ENCODE data around the gene EHMT1. TPM values are rescaled to one million over a fixed set of nuclear protein-coding genes. Genes with fewer than 3 reads are reported as not detected.

The EHMT1 gene
- total and polyA plus RNA-seq, 2 experiments from 2014 or later = 162 to 177 TPM

DNA sequence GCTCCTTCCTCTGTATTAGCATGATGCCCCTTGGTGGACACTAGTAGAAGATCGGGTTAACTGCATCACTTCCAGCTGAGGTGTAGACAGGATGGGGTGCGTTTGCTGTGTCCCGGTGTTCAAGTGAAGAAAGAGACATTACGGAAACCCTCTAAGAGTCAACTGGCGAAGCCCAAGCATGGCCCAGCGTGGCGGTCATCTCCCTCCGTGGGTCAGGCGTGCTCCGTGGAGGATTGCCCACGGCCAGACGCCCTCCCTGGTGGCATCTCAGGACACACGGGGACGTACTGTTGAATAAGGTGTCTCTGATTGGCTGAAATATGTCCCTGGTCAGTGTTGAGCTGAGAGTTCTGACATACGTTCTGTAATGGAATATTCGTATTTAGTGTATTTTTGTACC lies 139.3 kb downstream of the EHMT1 start:
- ATAC-seq = no peak
- H3K9me2 ChIP-seq (ENCODE audit: insufficient read depth) = no peaks in the 10 kb centered on the region
- no peak overlapping the region for H2AFZ ChIP-seq
- no peaks in the 10 kb centered on the region for H3K9me3 Mint-ChIP-seq
- peaks cover 2% of the 10 kb centered on the region for H3K27me3 Mint-ChIP-seq (ENCODE audit: insufficient read depth, low read depth, poor library complexity)
- TF ChIP-seq ZNF114 (CRISPR knock-in tag; IDR thresholded peaks at IDR 0.05) = no peak
- TF ChIP-seq, protein P1, sequence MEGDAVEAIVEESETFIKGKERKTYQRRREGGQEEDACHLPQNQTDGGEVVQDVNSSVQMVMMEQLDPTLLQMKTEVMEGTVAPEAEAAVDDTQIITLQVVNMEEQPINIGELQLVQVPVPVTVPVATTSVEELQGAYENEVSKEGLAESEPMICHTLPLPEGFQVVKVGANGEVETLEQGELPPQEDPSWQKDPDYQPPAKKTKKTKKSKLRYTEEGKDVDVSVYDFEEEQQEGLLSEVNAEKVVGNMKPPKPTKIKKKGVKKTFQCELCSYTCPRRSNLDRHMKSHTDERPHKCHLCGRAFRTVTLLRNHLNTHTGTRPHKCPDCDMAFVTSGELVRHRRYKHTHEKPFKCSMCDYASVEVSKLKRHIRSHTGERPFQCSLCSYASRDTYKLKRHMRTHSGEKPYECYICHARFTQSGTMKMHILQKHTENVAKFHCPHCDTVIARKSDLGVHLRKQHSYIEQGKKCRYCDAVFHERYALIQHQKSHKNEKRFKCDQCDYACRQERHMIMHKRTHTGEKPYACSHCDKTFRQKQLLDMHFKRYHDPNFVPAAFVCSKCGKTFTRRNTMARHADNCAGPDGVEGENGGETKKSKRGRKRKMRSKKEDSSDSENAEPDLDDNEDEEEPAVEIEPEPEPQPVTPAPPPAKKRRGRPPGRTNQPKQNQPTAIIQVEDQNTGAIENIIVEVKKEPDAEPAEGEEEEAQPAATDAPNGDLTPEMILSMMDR (conservative IDR thresholded peaks at IDR 0.05; ENCODE audit: low read depth in 2 of 2) = peak in 1 of 2 experiments; percentile 3; a peak in 1 of 4 replicates
- no peak overlapping the region for H3K27ac ChIP-seq (ENCODE audit: low read depth)
- peaks cover 86% of the 10 kb centered on the region for H3K36me3 Mint-ChIP-seq (ENCODE audit: low read depth)
- H3K27ac Mint-ChIP-seq = peak overlapping the region; percentile 63; the same call in 1 of the 2 replicates
- no peaks in the 10 kb centered on the region for H3K27me3 ChIP-seq (ENCODE audit: insufficient read depth)
- H3K4me3 Mint-ChIP-seq = no peak overlapping the region
- peaks cover 17% of the 10 kb centered on the region for H3K36me3 ChIP-seq (ENCODE audit: insufficient read depth)
- H4K20me1 ChIP-seq (replicated peaks; ENCODE audit: insufficient read depth) = peaks cover 12% of the 10 kb centered on the region
- peaks cover 48% of the 10 kb centered on the region for H3K79me2 ChIP-seq (replicated peaks; ENCODE audit: insufficient read depth)
- no peak overlapping the region for H3K4me3 ChIP-seq
- H3K4me1 ChIP-seq (ENCODE audit: insufficient read depth) = no peaks in the 10 kb centered on the region
- no peak for DNase-seq (ENCODE audit: low spot score)
- no peak overlapping the region for H3K4me2 ChIP-seq
- H3F3A ChIP-seq (replicated peaks; ENCODE audit: low read depth) = 0 out of 2 replicates have a peak, but pooled peaks cover 3% of the 10 kb centered on the region
- peaks cover 15% of the 10 kb centered on the region for H3K4me1 Mint-ChIP-seq

GRCh38 chr9:137759117-137759516 lies 140.3 kb downstream of the EHMT1 start:
- H3K36me3 ChIP-seq (ENCODE audit: insufficient read depth) = peaks cover 23% of the 10 kb centered on the region
- H4K20me1 ChIP-seq (replicated peaks; ENCODE audit: insufficient read depth) = peaks cover 12% of the 10 kb centered on the region
- H3K27me3 ChIP-seq (ENCODE audit: insufficient read depth) = no peaks in the 10 kb centered on the region
- no peak overlapping the region for H3K4me3 ChIP-seq
- H3K9me3 Mint-ChIP-seq = no peaks in the 10 kb centered on the region
- ATAC-seq (no peak), DNase-seq (ENCODE audit: low spot score) (no peak)
- H3K27ac ChIP-seq (ENCODE audit: low read depth) = no peak overlapping the region
- H3K27me3 Mint-ChIP-seq (ENCODE audit: insufficient read depth, low read depth, poor library complexity) = peaks cover 5% of the 10 kb centered on the region
- H3K4me1 Mint-ChIP-seq = peaks cover 15% of the 10 kb centered on the region
- H2AFZ ChIP-seq = no peak overlapping the region
- H3K4me1 ChIP-seq (ENCODE audit: insufficient read depth) = no peaks in the 10 kb centered on the region
- H3K27ac Mint-ChIP-seq = no peak overlapping the region
- H3K79me2 ChIP-seq (replicated peaks; ENCODE audit: insufficient read depth) = peaks cover 48% of the 10 kb centered on the region
- H3K9me2 ChIP-seq (ENCODE audit: insufficient read depth) = no peaks in the 10 kb centered on the region
- H3F3A ChIP-seq (replicated peaks; ENCODE audit: low read depth) = 0 out of 2 replicates have a peak, but pooled peaks cover 3% of the 10 kb centered on the region
- no peak overlapping the region for H3K4me3 Mint-ChIP-seq
- H3K4me2 ChIP-seq = no peak overlapping the region
- H3K36me3 Mint-ChIP-seq (ENCODE audit: low read depth) = peaks cover 83% of the 10 kb centered on the region
- TF ChIP-seq ZNF331 (CRISPR knock-in tag; IDR thresholded peaks at IDR 0.05; ENCODE audit: low read depth) (no peak), JUNB (IDR thresholded peaks at IDR 0.05; ENCODE audit: unreplicated experiment) (no peak), EZH2 (IDR thresholded peaks at IDR 0.05; ENCODE audit: low read depth, unreplicated experiment) (no peak), NANOG (IDR thresholded peaks at IDR 0.05; ENCODE audit: borderline replicate concordance) (no peak), CREB1 (CRISPR knock-in tag; IDR thresholded peaks at IDR 0.05; ENCODE audit: low read depth) (no peak), EZH2phosphoT487 (IDR thresholded peaks at IDR 0.05; ENCODE audit: unreplicated experiment) (no peak), ZNF114 (CRISPR knock-in tag; IDR thresholded peaks at IDR 0.05) (no peak), POLR2AphosphoS5 (IDR thresholded peaks at IDR 0.05; ENCODE audit: low read depth) (no peak), STAT1 (IDR thresholded peaks at IDR 0.05; ENCODE audit: unreplicated experiment) (no peak), ETS1 (IDR thresholded peaks at IDR 0.05) (no peak)
- TF ChIP-seq, protein P1 (conservative IDR thresholded peaks at IDR 0.05; ENCODE audit: low read depth in 2 of 2) = no peak
